ENCODE data around the gene LRTM2.

DNA sequence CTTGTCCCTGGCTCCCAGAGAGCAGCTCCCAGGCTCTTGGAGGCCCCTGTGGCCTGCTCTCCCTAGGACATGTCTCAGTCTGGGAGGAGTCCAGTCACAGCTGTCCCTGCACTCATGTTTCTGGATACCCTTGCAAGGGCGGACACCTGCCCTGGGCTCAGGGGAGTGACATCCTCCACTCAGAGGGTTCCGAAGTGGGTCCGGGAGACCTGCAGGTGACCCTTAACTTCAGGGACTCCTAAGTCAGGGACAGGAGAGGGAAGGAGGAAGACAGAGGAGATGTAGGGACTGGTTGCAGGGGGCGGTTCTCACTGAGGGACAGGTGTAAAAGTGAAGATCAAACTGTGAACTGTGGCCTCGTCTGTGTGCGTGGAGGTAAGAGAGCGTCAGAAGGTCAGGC, 60.5 kb downstream of the LRTM2 start:
- no peak for TF ChIP-seq POLR2AphosphoS5 (IDR thresholded peaks at IDR 0.05; ENCODE audit: low read depth, low read length)
- TF ChIP-seq TAF1 (IDR thresholded peaks at IDR 0.05; ENCODE audit: borderline replicate concordance, insufficient read depth, low read length): no peak

Data from PFSK-1 (cell line).